Chondrocyte (in vitro differentiated cells): Measurements from ENCODE around the gene TH. TPM values are rescaled to one million over a fixed set of nuclear protein-coding genes. Genes with fewer than 3 reads are reported as not detected.
A peak's percentile ranks its signal among the peaks of the same experiment; 100 is the strongest.

Source experiments
- DNase-seq: peaks from one replicate; pipeline ENCODE4 v3.0.0; 2021; ENCODE audit warnings: mixed read lengths, low spot score
- H3K27ac Mint-ChIP-seq: one replicate; pipeline ENCODE4 v1.8.0; 2021; ENCODE audit warnings: mild to moderate bottlenecking, moderate library complexity, mixed read lengths; ENCODE audit not compliant: unreplicated experiment
- H3K27me3 Mint-ChIP-seq: 2 replicates; pipeline ENCODE4 v1.8.0; 2021; ENCODE audit warnings: low read depth, mixed read lengths
- H3K36me3 Mint-ChIP-seq: 2 replicates; pipeline ENCODE4 v1.8.0; 2021; ENCODE audit warnings: low read depth, mixed read lengths
- H3K4me1 Mint-ChIP-seq: 2 replicates; pipeline ENCODE4 v1.8.0; 2021; ENCODE audit warnings: low read depth, mild to moderate bottlenecking, mixed read lengths
- H3K4me3 Mint-ChIP-seq: one replicate; pipeline ENCODE4 v1.8.0; 2021; ENCODE audit warnings: mild to moderate bottlenecking, moderate library complexity, mixed read lengths; ENCODE audit not compliant: unreplicated experiment
- H3K9me3 Mint-ChIP-seq: 2 replicates; pipeline ENCODE4 v1.8.0; 2021; ENCODE audit warnings: low read depth, mixed read lengths
- CTCF ChIP-seq: fragments of 200-600 bp; sonication (generic); IDR thresholded peaks from 2 replicates; pipeline ENCODE4 v1.5.0; 2021; ENCODE audit warnings: antibody characterized with exemption, mild to moderate bottlenecking, moderate library complexity
- total RNA-seq: library from RNA; stranded (reverse); gene quantifications from 3 replicates; pipeline ENCODE4 v1.2.1, GENCODE V29; 2021

TH gene
- total RNA-seq, 1 donor from 2014 or later: not detected

- H3K4me1 Mint-ChIP-seq: no peaks in the 10 kb centered on the region
- no peaks in the 10 kb centered on the region for H3K36me3 Mint-ChIP-seq
- no peak overlapping the region for H3K4me3 Mint-ChIP-seq
- no peaks in the 10 kb centered on the region for H3K9me3 Mint-ChIP-seq
- no peak for TF ChIP-seq CTCF
- DNase-seq: no peak
- peaks cover 34% of the 10 kb centered on the region for H3K27me3 Mint-ChIP-seq
- no peak overlapping the region for H3K27ac Mint-ChIP-seq
Observed at GRCh38 chr11:2187280-2187707, 15.7 kb upstream of the TH start.

DNA sequence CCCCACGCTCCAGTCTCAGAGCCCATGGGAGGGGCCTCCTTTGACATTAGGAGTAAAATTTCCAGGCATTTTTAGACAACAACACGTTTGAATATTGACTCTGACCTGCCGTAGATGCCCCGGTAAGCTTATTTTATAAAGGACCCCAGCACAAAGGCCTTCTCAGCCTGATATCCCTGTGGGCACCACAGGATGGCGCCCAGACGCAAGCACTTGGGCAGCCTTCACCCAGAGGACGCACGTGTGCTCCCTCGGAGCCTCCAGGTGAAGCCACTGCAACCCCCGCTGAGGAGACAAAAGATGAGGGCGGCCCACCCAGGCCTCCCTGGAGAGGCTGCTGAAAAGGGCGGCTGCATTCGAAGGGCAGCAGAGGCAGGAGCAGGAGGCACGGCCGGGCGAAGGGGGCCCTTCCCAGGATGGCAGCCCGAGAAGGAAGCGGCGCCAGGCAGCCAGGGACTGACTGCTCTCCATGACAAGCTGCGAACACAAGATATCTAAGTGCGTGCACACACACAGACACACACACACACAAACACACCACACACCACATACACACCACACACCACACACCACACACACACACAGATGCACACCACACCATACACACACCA is 15.2 kb upstream of the TH start:
- TF ChIP-seq CTCF: peak; percentile 73
- no peaks in the 10 kb centered on the region for H3K9me3 Mint-ChIP-seq
- H3K27me3 Mint-ChIP-seq: peaks cover 34% of the 10 kb centered on the region
- no peak for DNase-seq
- no peaks in the 10 kb centered on the region for H3K4me1 Mint-ChIP-seq
- H3K36me3 Mint-ChIP-seq: no peaks in the 10 kb centered on the region
- H3K27ac Mint-ChIP-seq: no peak overlapping the region
- H3K4me3 Mint-ChIP-seq: no peak overlapping the region

DNA sequence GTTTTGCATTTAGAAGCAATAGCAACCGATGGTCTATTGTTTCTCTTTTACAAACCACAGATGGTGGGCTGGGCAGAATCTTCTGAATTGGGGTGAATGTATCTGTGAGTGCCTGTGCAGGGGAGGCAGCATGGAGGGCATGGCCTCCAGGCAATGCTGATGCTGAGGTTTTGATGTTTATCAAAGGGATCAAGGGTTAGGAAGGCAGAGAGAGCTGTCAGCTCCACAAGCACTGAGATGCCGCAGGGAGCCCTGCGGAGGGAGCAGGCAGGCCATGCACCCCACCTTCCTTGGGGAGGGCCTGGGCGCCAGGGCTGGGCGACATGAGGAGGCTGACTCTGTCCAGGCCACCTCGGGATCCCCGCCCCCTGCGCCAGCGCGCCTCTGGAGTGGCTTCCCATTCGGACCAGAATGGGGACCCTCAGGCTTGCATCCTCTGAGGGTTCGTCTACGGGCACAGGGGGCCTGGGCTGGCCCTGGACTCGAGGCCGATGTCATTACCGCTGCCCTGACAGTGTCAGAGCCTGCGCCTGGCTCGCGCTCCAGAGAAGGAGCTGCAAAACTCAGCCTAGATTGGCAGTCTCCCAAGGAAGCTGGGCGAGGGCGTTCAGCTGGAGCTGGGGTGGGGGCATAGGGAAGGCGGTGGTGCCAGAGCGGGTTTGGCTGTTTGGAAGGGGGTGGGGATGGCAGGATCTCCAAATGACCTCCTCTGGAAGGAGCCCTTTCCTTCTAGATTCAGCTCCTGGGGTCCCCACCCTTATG is 13.9 kb upstream of the TH start:
- Mint-ChIP-seq H3K27me3 (peaks cover 24% of the 10 kb centered on the region), H3K4me3 (no peak overlapping the region), H3K27ac (no peak overlapping the region), H3K9me3 (no peaks in the 10 kb centered on the region), H3K36me3 (no peaks in the 10 kb centered on the region), H3K4me1 (no peaks in the 10 kb centered on the region)
- DNase-seq: no peak
- TF ChIP-seq CTCF: no peak

DNA sequence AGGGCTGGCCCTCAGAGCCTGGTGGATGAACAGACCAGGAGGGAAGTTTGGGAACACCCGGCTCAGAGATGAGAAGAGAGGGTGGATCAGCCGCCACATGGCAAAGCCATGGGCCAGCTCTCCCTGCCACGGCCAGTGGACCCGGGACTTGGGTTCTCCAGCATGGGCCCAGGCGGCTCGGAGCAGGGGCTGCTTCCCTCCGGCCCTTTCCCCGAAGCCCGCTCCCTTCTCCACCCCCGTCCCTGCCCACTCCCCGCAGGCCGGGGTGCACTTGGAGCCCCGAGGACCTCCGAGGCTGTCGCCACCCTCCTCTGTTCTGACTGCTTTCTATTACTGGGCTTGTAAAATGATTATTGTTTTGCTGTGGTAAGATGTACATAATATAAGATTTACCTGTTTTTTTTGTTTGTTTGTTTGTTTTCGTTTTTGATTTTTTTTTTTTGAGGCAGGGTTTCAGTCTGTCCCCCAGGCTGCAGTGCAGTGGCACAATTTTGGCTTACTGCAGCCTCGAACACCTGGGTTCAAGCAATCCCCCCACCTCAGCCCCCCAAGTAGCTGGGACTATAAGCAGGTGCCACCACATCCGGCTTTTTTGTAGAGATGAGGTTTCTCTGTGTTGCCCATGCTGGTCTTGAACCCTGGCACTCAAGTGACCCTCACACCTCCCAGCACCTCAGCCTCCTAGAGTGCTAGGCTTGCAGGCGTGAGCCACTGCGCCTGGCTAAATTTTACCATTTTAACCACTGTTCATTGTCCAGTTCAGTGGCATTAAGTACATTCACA is 11.3 kb upstream of the TH start:
- H3K9me3 Mint-ChIP-seq: no peaks in the 10 kb centered on the region
- peaks cover 12% of the 10 kb centered on the region for H3K4me1 Mint-ChIP-seq
- no peak overlapping the region for H3K4me3 Mint-ChIP-seq
- H3K36me3 Mint-ChIP-seq: no peaks in the 10 kb centered on the region
- no peak for TF ChIP-seq CTCF
- H3K27ac Mint-ChIP-seq: no peak overlapping the region
- peaks cover 16% of the 10 kb centered on the region for H3K27me3 Mint-ChIP-seq
- no peak for DNase-seq

DNA sequence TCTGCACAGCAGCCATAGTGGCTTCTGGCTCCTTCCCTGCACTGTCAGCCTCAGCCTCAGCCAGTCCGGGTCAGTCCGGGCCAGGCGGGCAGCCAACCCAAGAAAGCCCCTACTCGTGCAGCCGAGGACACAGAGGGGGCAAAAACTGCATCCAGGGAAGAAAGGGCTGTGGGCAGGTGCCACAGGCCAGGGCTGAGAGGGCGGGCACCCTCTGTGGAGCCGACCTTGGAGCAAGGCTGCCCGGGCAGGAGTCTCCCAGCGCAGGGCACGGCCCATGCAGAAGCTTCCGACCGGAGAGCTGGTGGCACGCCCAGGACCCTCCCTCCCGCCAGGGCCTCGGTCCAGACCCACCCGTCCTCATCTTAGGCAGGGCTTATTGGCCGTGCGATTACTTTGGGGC is 10.5 kb upstream of the TH start:
- Mint-ChIP-seq H3K27ac (no peak overlapping the region), H3K9me3 (no peaks in the 10 kb centered on the region), H3K27me3 (peaks cover 16% of the 10 kb centered on the region), H3K4me3 (no peak overlapping the region), H3K4me1 (peaks cover 12% of the 10 kb centered on the region), H3K36me3 (no peaks in the 10 kb centered on the region)
- TF ChIP-seq CTCF: no peak
- DNase-seq: no peak
